K562 (cell line): ENCODE data around the gene PNPLA1. TPM values are rescaled to one million over a fixed set of nuclear protein-coding genes. Genes with fewer than 3 reads are reported as not detected.

Experiments used
- ATF2 ChIP-seq: sonication (generic); formaldehyde crosslinking; IDR thresholded peaks from 2 replicates; pipeline ENCODE4 v1.8.1; 2022; ENCODE audit warnings: missing genetic modification reagents
- MEF2A ChIP-seq: IDR thresholded peaks from 2 replicates; pipeline ENCODE4 v1.6.1; 2011; ENCODE audit warnings: low read depth, mild to moderate bottlenecking, low read length, moderate library complexity; ENCODE audit not compliant: control insufficient read depth
- MEIS2 ChIP-seq: fragments of 450-650 bp; IDR thresholded peaks from 2 replicates; pipeline ENCODE4 v1.6.1; 2014; ENCODE audit warnings: mild to moderate bottlenecking; ENCODE audit not compliant: partially characterized antibody
- POU5F1 ChIP-seq: fragments of 150-350 bp; IDR thresholded peaks from 2 replicates; pipeline ENCODE4 v1.6.1; 2014; ENCODE audit warnings: borderline replicate concordance, low read length, low read depth, mild to moderate bottlenecking; ENCODE audit not compliant: partially characterized antibody
- STAT6 ChIP-seq: sonication (generic); formaldehyde crosslinking; IDR thresholded peaks from 2 replicates; pipeline ENCODE4 v1.8.1; 2023; ENCODE audit warnings: mild to moderate bottlenecking, missing genetic modification reagents
- TRIM25 ChIP-seq: fragments of 450-650 bp; IDR thresholded peaks from 2 replicates; pipeline ENCODE4 v1.7.0; 2016; ENCODE audit warnings: borderline replicate concordance
- ZNF395 ChIP-seq: fragments of 200-800 bp; sonication (Bioruptor generic); IDR thresholded peaks from 2 replicates; pipeline ENCODE4 v1.6.1; 2017; ENCODE audit warnings: missing genetic modification characterization, missing compliant biosample characterization
- ZNF609 ChIP-seq: sonication (generic); formaldehyde crosslinking; IDR thresholded peaks from 2 replicates; pipeline ENCODE4 v1.8.1; 2023; ENCODE audit warnings: missing genetic modification reagents, mild to moderate bottlenecking, borderline replicate concordance
- polyA plus RNA-seq, 8 experiments: library from polyadenylated mRNA; depleted of rRNA in 4 of 8; stranded (reverse) in 5 of 8; unstranded in 3 of 8; fragments of >200 nt; fragmentation: Nextera tagmentation in 2 of 8; fragmentation: Illumina TruSeq in 1 of 8; extraction: Ambion mirVana in 2 of 8; extraction: Trizol in 1 of 8; gene quantifications; 2 replicates each; pipeline versions ENCODE4 v1.2.1 to v1.2.3, GENCODE V29; 2011 to 2014; ENCODE audit warnings: inconsistent platforms in 1 of 8, missing spikeins in 1 of 8
- total RNA-seq, 7 experiments: library from RNA; depleted of rRNA in 6 of 7; stranded (reverse); fragments of >200 nt in 6 of 7; fragmentation: Illumina TruSeq in 2 of 7; extraction: Trizol in 2 of 7; gene quantifications; 2 replicates each; pipeline versions ENCODE4 v1.2.1 to v1.2.3, GENCODE V29; 2011 to 2021; ENCODE audit warnings: low replicate concordance in 1 of 7

Gene PNPLA1
- total and polyA plus RNA-seq, 9 of the 15 experiments (the other 6 are each of a cell fraction or from before 2014, with no cell fraction given), result 0.04 to 0.27 (median 0.13) TPM; not detected in 2

- TF ChIP-seq ZNF609 (CRISPR knock-in tag) (peak; percentile 68; the same call in 1 of the 2 replicates), MEF2A (peak; percentile 91), TRIM25 (no peak), ATF2 (CRISPR knock-in tag) (no peak), POU5F1 (no peak), ZNF395 (peak; percentile 83), STAT6 (CRISPR knock-in tag) (no peak), MEIS2 (peak; percentile 65)
Measured at GRCh38 chr6:36350681-36351571, 81.1 kb downstream of the PNPLA1 start (continued).
